ENCODE data around the gene TEX11.

Gene TEX11

GRCh38 chrX:70480660-70481018 is 427.9 kb downstream of the TEX11 start:
- no peak for TF ChIP-seq CTCF (IDR thresholded peaks at IDR 0.05)
- Histone ChIP-seq H3K4me3 (peak overlapping the region; percentile 36), H3K36me3 (no peaks in the 10 kb centered on the region), H3K9me3 (no peaks in the 10 kb centered on the region), H3K4me1 (peaks cover 0 to 59% (median 22%) of the 10 kb centered on the region in 4 donors), H3K27ac (peak overlapping the region; percentile 79 to 80), H3K27me3 (no peaks in the 10 kb centered on the region)
- intact Hi-C loops (cut with DNase I; ENCODE audit: low total_unique reads), result no loop called here
- DNase-seq, result peak in 1 of 2 donors; percentile 67

- TF ChIP-seq CTCF (IDR thresholded peaks at IDR 0.05), result no peak
- Histone ChIP-seq H3K27ac (peak overlapping the region; percentile 79 to 80), H3K36me3 (no peaks in the 10 kb centered on the region), H3K4me1 (peaks cover 0 to 59% (median 22%) of the 10 kb centered on the region in 4 donors), H3K9me3 (no peaks in the 10 kb centered on the region), H3K27me3 (no peaks in the 10 kb centered on the region), H3K4me3 (peak overlapping the region; percentile 36)
- no peak for DNase-seq
- intact Hi-C loops (cut with DNase I; ENCODE audit: low total_unique reads), result no loop called here
These were observed 428.4 kb downstream of the TEX11 start for GRCh38 chrX:70479922-70480659.

- intact Hi-C loops (cut with DNase I; ENCODE audit: low total_unique reads), result no loop called here
- no peak for DNase-seq
- peaks cover 0 to 59% (median 22%) of the 10 kb centered on the region in 4 donors for H3K4me1 ChIP-seq
These were observed 429.1 kb downstream of the TEX11 start for GRCh38 chrX:70479247-70479921.

More at GRCh38 chrX:70479247-70479921, 429.1 kb downstream of the TEX11 start:
- Histone ChIP-seq H3K27me3 (no peaks in the 10 kb centered on the region), H3K9me3 (no peaks in the 10 kb centered on the region), H3K4me3 (no peak overlapping the region), H3K27ac (peak overlapping the region; percentile 79 to 80), H3K36me3 (no peaks in the 10 kb centered on the region)
- no peak for TF ChIP-seq CTCF (IDR thresholded peaks at IDR 0.05)
